Dendritic cell treated with granulocyte-macrophage colony-stimulating factor and Interleukin-4, amounts not matched to agents 40 ng/mL and 50 ng/mL, for 4 days (primary cell): Measurements from ENCODE around the gene CX3CR1.
"Not testable (repeated sequence)": the region's sequence is repeated elsewhere in the genome, so short reads cannot be mapped to it uniquely, and the experiment has no call there.

Experiments used
- H3K27ac Mint-ChIP-seq: one replicate; pipeline ENCODE4 v1.8.0; 2022; ENCODE audit warnings: mild to moderate bottlenecking, mixed read lengths
- H3K27me3 Mint-ChIP-seq: one replicate; pipeline ENCODE4 v1.8.0; 2022; ENCODE audit warnings: mild to moderate bottlenecking, mixed read lengths
- H3K36me3 Mint-ChIP-seq: one replicate; pipeline ENCODE4 v1.8.0; 2022; ENCODE audit warnings: low read depth, mixed read lengths
- H3K4me1 Mint-ChIP-seq: one replicate; pipeline ENCODE4 v1.8.0; 2022; ENCODE audit warnings: low read depth, mixed read lengths
- H3K4me3 Mint-ChIP-seq: one replicate; pipeline ENCODE4 v1.8.0; 2022; ENCODE audit warnings: mild to moderate bottlenecking, moderate library complexity, mixed read lengths
- H3K9me3 Mint-ChIP-seq: one replicate; pipeline ENCODE4 v1.8.0; 2022; ENCODE audit warnings: mixed read lengths
- intact Hi-C: fragments of 100-400 bp; cut with micrococcal nuclease; formaldehyde crosslinking; loops from one replicate; pipeline ENCODE4 v1.15.0; 2022

The CX3CR1 gene

DNA sequence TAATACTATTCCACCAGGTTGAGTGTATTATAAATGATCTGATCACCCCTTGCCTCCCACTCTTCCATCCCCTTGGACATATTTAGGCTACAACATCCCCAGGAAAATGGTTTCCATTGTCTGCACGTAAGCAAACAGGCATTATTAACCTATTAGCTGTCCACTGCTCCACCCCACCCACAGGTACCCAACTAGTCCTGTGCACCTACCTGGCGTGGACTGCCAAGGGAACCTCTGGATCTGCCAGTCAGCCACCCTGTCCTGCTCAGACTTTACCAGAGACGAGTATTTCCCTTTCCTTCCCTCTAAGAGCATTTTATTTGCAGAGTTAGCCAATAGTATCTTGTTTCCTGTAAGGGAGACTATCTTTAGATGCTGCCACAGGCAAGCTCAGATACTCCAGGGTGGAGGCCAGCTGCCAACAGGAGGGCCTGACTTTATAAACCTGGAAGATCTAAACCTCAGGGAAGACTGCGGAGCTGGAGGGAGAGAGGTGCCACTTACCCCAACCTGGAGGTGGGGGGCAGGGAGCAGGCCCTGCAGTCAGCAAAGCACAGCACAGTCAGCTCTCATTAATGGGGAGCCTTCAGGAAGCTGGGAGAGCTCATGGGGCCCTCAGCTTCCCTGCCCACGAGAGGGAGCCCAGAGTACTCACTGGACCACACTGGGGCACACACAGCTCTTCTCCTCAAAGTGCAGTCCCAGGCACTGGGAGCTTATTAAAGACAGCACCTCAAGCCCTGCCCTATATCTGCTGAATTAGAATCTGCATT lies at the start of gene CX3CR1:
CX3CR1 (minus strand) TSS at position 292 of the 773 bp plus-strand sequence. CDS start 13,527 bp downstream, outside the sequence.
- Mint-ChIP-seq H3K36me3 (no peaks in the 10 kb centered on the region), H3K4me3 (no peak within 1 kb of the TSS), H3K4me1 (peaks cover 77% of the 10 kb centered on the region), H3K27me3 (no peaks in the 10 kb centered on the region), H3K9me3 (no peaks in the 10 kb centered on the region), H3K27ac (peak within 1 kb of the TSS; percentile 66)
- intact Hi-C loops, result loop anchor here (5.0 kb wide), 1 partner anchor 33 kb away; no protein-coding TSS in a partner anchor

- no peaks in the 10 kb centered on the region for H3K4me1 Mint-ChIP-seq
- H3K4me3 Mint-ChIP-seq, result no peak within 1 kb of the TSS
- no peaks in the 10 kb centered on the region for H3K27me3 Mint-ChIP-seq
- intact Hi-C loops, result no loop called here
- no peaks in the 10 kb centered on the region for H3K36me3 Mint-ChIP-seq
- no peak within 1 kb of the TSS for H3K27ac Mint-ChIP-seq
- H3K9me3 Mint-ChIP-seq, result no peaks in the 10 kb centered on the region
These were observed 49.7 kb upstream of the CX3CR1 start, which contains the start of gene CCR8 for GRCh38 chr3:39329493-39329892. CCR8 (plus strand) TSS chr3:39329709; CDS start chr3:39332332, 2,623 bp downstream.

DNA sequence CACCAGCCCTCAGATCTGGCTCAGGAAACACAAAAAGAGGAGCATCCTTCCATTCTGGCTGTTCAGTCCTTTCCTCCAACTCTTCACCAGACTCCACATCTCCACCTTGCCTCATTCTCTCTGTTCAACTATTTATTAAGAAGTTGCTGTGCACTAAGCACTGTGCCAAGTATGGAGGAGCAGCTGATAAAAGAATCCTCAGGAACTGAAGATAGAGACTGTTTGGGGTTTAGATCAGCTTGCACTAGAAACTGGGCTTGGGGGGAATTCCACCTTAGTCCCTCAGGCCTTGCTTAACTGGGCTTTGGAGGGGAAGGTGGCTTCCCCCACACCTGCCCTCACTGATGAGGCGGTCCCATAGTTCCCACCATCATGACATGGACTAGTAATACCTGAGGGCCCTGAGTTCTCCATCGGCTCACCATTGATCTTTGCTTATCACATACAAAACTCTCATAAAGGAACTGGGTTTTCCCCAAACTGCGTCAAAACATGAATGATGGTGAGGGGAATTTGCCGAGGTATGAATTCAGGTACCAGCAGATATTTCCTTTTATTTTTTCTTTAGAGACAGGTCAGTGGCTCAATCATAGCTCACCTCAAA lies 48.0 kb upstream of the CX3CR1 start:
- intact Hi-C loops, result no loop called here
- H3K36me3 Mint-ChIP-seq, result no peaks in the 10 kb centered on the region
- no peaks in the 10 kb centered on the region for H3K27me3 Mint-ChIP-seq
- H3K9me3 Mint-ChIP-seq, result no peaks in the 10 kb centered on the region
- no peak overlapping the region for H3K4me3 Mint-ChIP-seq
- no peaks in the 10 kb centered on the region for H3K4me1 Mint-ChIP-seq
- H3K27ac Mint-ChIP-seq, result no peak overlapping the region

- Mint-ChIP-seq H3K36me3 (no peaks in the 10 kb centered on the region), H3K4me3 (no peak overlapping the region), H3K27me3 (no peaks in the 10 kb centered on the region), H3K4me1 (no peaks in the 10 kb centered on the region), H3K27ac (no peak overlapping the region), H3K9me3 (no peaks in the 10 kb centered on the region)
- intact Hi-C loops, result no loop called here
These were observed 47.4 kb upstream of the CX3CR1 start for GRCh38 chr3:39327053-39327745.

GRCh38 chr3:39325236-39325635 lies 45.4 kb upstream of the CX3CR1 start:
- Mint-ChIP-seq H3K27ac (no peak overlapping the region), H3K27me3 (no peaks in the 10 kb centered on the region), H3K4me1 (no peaks in the 10 kb centered on the region), H3K36me3 (no peaks in the 10 kb centered on the region), H3K9me3 (no peaks in the 10 kb centered on the region), H3K4me3 (no peak overlapping the region)
- intact Hi-C loops, result no loop called here

- no peak overlapping the region for H3K4me3 Mint-ChIP-seq
- no peaks in the 10 kb centered on the region for H3K27me3 Mint-ChIP-seq
- H3K27ac Mint-ChIP-seq, result no peak overlapping the region
- no peaks in the 10 kb centered on the region for H3K4me1 Mint-ChIP-seq
- H3K9me3 Mint-ChIP-seq, result no peaks in the 10 kb centered on the region
- H3K36me3 Mint-ChIP-seq, result no peaks in the 10 kb centered on the region
- intact Hi-C loops, result no loop called here
These were observed 43.7 kb upstream of the CX3CR1 start for GRCh38 chr3:39323494-39323893.

GRCh38 chr3:39322936-39323335 lies 43.1 kb upstream of the CX3CR1 start:
- H3K9me3 Mint-ChIP-seq, result no peaks in the 10 kb centered on the region
- no peak overlapping the region for H3K27ac Mint-ChIP-seq
- intact Hi-C loops, result no loop called here
- no peaks in the 10 kb centered on the region for H3K27me3 Mint-ChIP-seq
- H3K4me3 Mint-ChIP-seq, result no peak overlapping the region
- H3K4me1 Mint-ChIP-seq, result no peaks in the 10 kb centered on the region
- H3K36me3 Mint-ChIP-seq, result no peaks in the 10 kb centered on the region

DNA sequence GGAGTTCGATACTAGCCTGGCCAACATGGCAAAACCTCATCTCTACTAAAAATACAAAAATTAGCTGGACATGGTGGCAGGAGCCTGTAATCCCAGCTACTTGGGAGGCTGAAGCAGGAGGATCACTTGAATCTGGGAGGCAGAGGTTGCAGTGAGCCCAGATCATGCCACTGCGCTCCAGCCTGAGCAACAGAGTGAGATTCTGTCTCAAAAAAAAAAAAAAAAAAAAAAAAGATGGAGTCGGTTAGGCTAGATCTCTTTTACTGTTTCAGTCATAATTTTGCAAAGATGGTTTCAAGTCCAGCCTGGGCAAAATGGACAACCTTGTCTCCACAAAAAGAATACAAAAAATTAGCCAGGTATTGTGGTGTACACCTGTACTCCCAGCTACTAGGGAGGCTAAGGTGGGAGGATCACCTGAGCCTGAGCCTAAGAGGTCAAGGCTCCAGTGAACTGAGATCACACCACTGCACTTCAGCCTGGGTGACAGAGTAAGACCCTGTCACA lies 42.4 kb upstream of the CX3CR1 start:
- H3K9me3 Mint-ChIP-seq, H3K4me3 Mint-ChIP-seq, H3K36me3 Mint-ChIP-seq, intact Hi-C loops, H3K27me3 Mint-ChIP-seq, H3K27ac Mint-ChIP-seq, H3K4me1 Mint-ChIP-seq: not testable (repeated sequence)

GRCh38 chr3:39321574-39321983 lies 41.7 kb upstream of the CX3CR1 start:
- H3K27me3 Mint-ChIP-seq, H3K4me1 Mint-ChIP-seq, intact Hi-C loops, H3K9me3 Mint-ChIP-seq, H3K4me3 Mint-ChIP-seq, H3K27ac Mint-ChIP-seq, H3K36me3 Mint-ChIP-seq: not testable (repeated sequence)

GRCh38 chr3:39319249-39319648 lies 39.4 kb upstream of the CX3CR1 start:
- H3K36me3 Mint-ChIP-seq, result no peaks in the 10 kb centered on the region
- H3K9me3 Mint-ChIP-seq, result peaks cover 10% of the 10 kb centered on the region
- no peak overlapping the region for H3K4me3 Mint-ChIP-seq
- intact Hi-C loops, result no loop called here
- no peaks in the 10 kb centered on the region for H3K4me1 Mint-ChIP-seq
- H3K27me3 Mint-ChIP-seq, result no peaks in the 10 kb centered on the region
- no peak overlapping the region for H3K27ac Mint-ChIP-seq

- Mint-ChIP-seq H3K27ac (no peak overlapping the region), H3K36me3 (no peaks in the 10 kb centered on the region), H3K4me3 (no peak overlapping the region), H3K27me3 (no peaks in the 10 kb centered on the region), H3K4me1 (no peaks in the 10 kb centered on the region), H3K9me3 (peaks cover 18% of the 10 kb centered on the region)
- intact Hi-C loops, result no loop called here
These were observed 38.5 kb upstream of the CX3CR1 start for GRCh38 chr3:39318301-39318700.

- H3K27ac Mint-ChIP-seq, result no peak overlapping the region
- H3K9me3 Mint-ChIP-seq, result peaks cover 18% of the 10 kb centered on the region
- H3K27me3 Mint-ChIP-seq, result no peaks in the 10 kb centered on the region
- H3K4me3 Mint-ChIP-seq, result no peak overlapping the region
- H3K4me1 Mint-ChIP-seq, result no peaks in the 10 kb centered on the region
- H3K36me3 Mint-ChIP-seq, result no peaks in the 10 kb centered on the region
- intact Hi-C loops, result no loop called here
These were observed 37.8 kb upstream of the CX3CR1 start for GRCh38 chr3:39317571-39318169.

DNA sequence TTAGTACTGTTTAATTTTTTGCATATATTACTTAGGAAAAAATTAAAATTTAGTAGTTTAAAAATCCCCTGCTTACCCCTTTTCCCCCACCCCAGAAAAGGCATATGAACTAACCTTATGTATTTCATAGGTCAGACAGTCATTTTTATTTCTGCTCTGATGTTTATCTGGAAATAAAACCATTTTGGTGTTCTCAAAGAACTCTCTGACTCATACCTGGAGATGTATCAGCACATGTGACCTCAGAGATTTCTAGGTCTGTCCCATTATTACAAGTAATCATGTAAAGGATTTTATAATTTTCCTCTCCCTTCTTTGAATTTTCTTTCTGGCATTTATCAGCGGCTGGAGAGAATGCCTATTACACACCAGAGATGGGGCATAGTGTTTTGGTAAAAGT lies 35.6 kb upstream of the CX3CR1 start:
- H3K4me3 Mint-ChIP-seq, result no peak overlapping the region
- peaks cover 18% of the 10 kb centered on the region for H3K9me3 Mint-ChIP-seq
- no peaks in the 10 kb centered on the region for H3K27me3 Mint-ChIP-seq
- intact Hi-C loops, result no loop called here
- no peaks in the 10 kb centered on the region for H3K36me3 Mint-ChIP-seq
- H3K27ac Mint-ChIP-seq, result no peak overlapping the region
- no peaks in the 10 kb centered on the region for H3K4me1 Mint-ChIP-seq

DNA sequence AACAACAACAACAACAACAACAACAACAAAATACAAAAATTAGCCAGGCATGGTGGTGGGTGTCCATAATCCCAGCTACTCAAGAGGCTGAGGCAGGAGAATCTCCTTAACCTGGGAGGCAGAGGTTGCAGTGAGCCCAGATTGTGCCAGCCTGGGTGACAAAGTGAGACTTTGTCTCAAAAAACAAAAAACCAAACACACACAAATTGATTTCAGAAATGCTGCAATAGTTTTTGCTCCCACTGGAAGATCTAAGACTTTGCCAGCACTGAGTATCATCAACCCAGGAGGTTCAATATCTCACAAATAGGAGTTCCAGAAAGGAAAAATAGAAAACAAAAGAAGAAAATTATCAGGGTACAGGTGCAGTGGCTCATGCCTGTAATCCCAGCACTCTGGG lies 33.5 kb upstream of the CX3CR1 start:
- intact Hi-C loops, result no loop called here
- Mint-ChIP-seq H3K36me3 (no peaks in the 10 kb centered on the region), H3K4me1 (no peaks in the 10 kb centered on the region), H3K4me3 (no peak overlapping the region), H3K27me3 (peaks cover 3% of the 10 kb centered on the region), H3K9me3 (peaks cover 18% of the 10 kb centered on the region), H3K27ac (no peak overlapping the region)
